ENCODE data around the gene LCNL1.

The LCNL1 gene

DNA sequence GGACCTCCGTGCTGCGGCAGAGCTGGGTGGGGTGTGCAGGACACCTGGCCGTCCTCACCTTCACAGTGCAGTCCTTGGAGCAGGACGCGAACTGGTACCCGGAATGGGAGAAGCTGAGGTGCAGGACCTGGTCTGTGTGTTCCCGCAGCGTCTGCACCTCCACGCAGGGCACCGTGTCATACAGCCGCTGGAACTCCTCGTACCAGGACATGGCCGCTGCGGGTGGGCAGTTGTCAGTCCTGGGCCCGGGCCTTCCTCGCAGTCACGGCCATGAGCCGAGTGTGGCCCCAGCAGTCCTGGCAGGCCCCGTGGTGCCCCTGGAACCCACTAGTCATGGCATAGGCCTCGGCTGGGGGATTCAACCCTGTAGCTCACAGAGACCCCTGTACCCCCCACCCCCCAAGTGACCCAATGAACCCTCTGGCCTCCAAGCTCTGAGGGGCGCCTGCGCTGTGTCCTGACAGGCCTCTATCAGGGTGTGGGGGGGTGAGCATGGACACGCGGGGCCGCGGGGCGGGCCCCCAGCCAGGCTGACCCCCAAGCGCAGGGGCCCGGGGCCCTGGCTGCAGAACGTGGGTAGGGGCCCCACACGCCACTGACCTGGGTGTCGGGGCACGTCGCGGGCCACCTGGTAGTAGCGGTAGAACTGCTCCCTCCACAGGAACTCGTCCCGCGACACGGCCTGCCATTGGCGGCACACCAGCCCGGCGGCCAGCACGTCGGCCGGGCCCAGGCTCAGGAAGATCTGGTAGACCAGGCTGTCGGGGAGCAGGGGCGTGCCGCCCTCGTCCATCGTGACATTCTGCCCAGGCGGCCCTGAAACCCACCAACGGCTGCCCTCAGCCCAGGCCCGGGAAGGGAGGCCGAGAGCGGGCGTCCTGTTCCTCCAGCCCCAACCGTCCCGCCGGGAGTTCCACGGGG lies 39.2 kb upstream of the LCNL1 start:
- H3K18ac ChIP-seq (ENCODE audit: low read depth in 1 of 2, low read length in 2 of 2): peak overlapping the region; percentile 88 to 95
- H3K4ac ChIP-seq (ENCODE audit: low read depth in 1 of 2, low read length in 2 of 2): peak overlapping the region; percentile 67 to 97
- peak overlapping the region; percentile 95 for H4K91ac ChIP-seq (ENCODE audit: low read length)
- peak overlapping the region; percentile 9 for H2BK5ac ChIP-seq (ENCODE audit: low read depth, low read length, poor library complexity, severe bottlenecking)
- peaks cover 41 to 49% of the 10 kb centered on the region in 2 experiments for H3K36me3 ChIP-seq (ENCODE audit: control insufficient read depth in 1 of 2, insufficient read depth in 2 of 2, low read depth in 1 of 2, low read length in 2 of 2)
- peak overlapping the region in 1 of 2 experiments; percentile 70 for H2BK12ac ChIP-seq (ENCODE audit: low read length in 2 of 2)
- no peak overlapping the region for H3K27ac ChIP-seq (ENCODE audit: low read length, poor library complexity, severe bottlenecking)
- no peaks in the 10 kb centered on the region for H3K9me3 ChIP-seq (ENCODE audit: control insufficient read depth, low read length)
- DNase-seq: no peak
- peak overlapping the region; percentile 69 for H3K4me2 ChIP-seq (ENCODE audit: low read length, poor library complexity, severe bottlenecking)
- peak overlapping the region; percentile 53 for H4K8ac ChIP-seq (ENCODE audit: low read length)
- H2AFZ ChIP-seq (ENCODE audit: low read depth, low read length): no peak overlapping the region
- H3K79me1 ChIP-seq (replicated peaks; ENCODE audit: low read length, poor library complexity, severe bottlenecking): peaks cover 25% of the 10 kb centered on the region
- no peaks in the 10 kb centered on the region for H3K27me3 ChIP-seq (ENCODE audit: control insufficient read depth in 1 of 2, insufficient read depth in 1 of 2, low read length in 2 of 2)
- peak overlapping the region in 1 of 2 experiments; percentile 98 for H3K14ac ChIP-seq (ENCODE audit: low read length in 2 of 2)
- H3K4me3 ChIP-seq (ENCODE audit: insufficient read depth in 1 of 2, low read depth in 1 of 2, low read length in 2 of 2): peak overlapping the region; percentile 89 to 90
- peak overlapping the region; percentile 92 for H3K9ac ChIP-seq (ENCODE audit: low read length)
- no peak overlapping the region for H2AK5ac ChIP-seq (ENCODE audit: low read length, severe bottlenecking)
- H3K23ac ChIP-seq (ENCODE audit: low read length in 2 of 2): peak overlapping the region; percentile 79 to 97
- H2BK120ac ChIP-seq (ENCODE audit: low read depth, low read length): peak overlapping the region; percentile 83
- 29% methylated on average over 51 of the region's 61 CpGs for WGBS
- no peak overlapping the region for H2BK15ac ChIP-seq (ENCODE audit: low read depth, poor library complexity, severe bottlenecking)
- peaks cover 30% of the 10 kb centered on the region for H3K4me1 ChIP-seq (ENCODE audit: control insufficient read depth, insufficient read depth, low read depth, low read length)

DNA sequence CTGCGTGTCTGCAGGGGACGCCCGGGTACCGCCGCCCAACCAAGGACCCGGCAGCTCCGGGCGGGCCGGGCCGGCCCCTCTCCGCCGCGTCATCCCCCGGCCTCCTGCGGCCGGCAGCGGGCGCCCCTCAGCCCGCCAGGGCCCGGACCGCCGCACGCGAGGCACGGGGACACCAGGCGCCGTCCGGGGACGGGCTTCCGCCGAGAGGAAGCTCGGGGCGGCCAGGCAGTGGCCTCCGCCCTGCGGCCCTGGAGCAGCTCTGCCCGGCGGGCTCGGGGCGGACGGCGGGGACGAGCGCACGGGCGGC lies 38.6 kb upstream of the LCNL1 start:
- Histone ChIP-seq H2AFZ (ENCODE audit: low read depth, low read length) (peak overlapping the region; percentile 32), H3K4me2 (ENCODE audit: low read length, poor library complexity, severe bottlenecking) (peak overlapping the region; percentile 69), H3K27me3 (ENCODE audit: control insufficient read depth in 1 of 2, insufficient read depth in 1 of 2, low read length in 2 of 2) (no peaks in the 10 kb centered on the region), H2BK12ac (ENCODE audit: low read length in 2 of 2) (no peak overlapping the region), H3K9me3 (ENCODE audit: control insufficient read depth, low read length) (no peaks in the 10 kb centered on the region), H2BK120ac (ENCODE audit: low read depth, low read length) (peak overlapping the region; percentile 83), H3K14ac (ENCODE audit: low read length in 2 of 2) (peak overlapping the region in 1 of 2 experiments; percentile 98), H4K91ac (ENCODE audit: low read length) (peak overlapping the region; percentile 95), H3K79me1 (replicated peaks; ENCODE audit: low read length, poor library complexity, severe bottlenecking) (peaks cover 25% of the 10 kb centered on the region), H4K8ac (ENCODE audit: low read length) (peak overlapping the region; percentile 94), H2BK5ac (ENCODE audit: low read depth, low read length, poor library complexity, severe bottlenecking) (peak overlapping the region; percentile 81), H2AK5ac (ENCODE audit: low read length, severe bottlenecking) (no peak overlapping the region), H3K4me3 (ENCODE audit: insufficient read depth in 1 of 2, low read depth in 1 of 2, low read length in 2 of 2) (peak overlapping the region; percentile 89 to 90), H3K9ac (ENCODE audit: low read length) (peak overlapping the region; percentile 92), H3K18ac (ENCODE audit: low read depth in 1 of 2, low read length in 2 of 2) (peak overlapping the region; percentile 88 to 95), H3K23ac (ENCODE audit: low read length in 2 of 2) (no peak overlapping the region), H3K4ac (ENCODE audit: low read depth in 1 of 2, low read length in 2 of 2) (peak overlapping the region; percentile 67 to 97), H3K36me3 (ENCODE audit: control insufficient read depth in 1 of 2, insufficient read depth in 2 of 2, low read depth in 1 of 2, low read length in 2 of 2) (peaks cover 38 to 48% of the 10 kb centered on the region in 2 experiments), H3K27ac (ENCODE audit: low read length, poor library complexity, severe bottlenecking) (no peak overlapping the region), H2BK15ac (ENCODE audit: low read depth, poor library complexity, severe bottlenecking) (peak overlapping the region; percentile 93), H3K4me1 (ENCODE audit: control insufficient read depth, insufficient read depth, low read depth, low read length) (peaks cover 32% of the 10 kb centered on the region)
- WGBS: 0% methylated on average over 19 of the region's 45 CpGs
- DNase-seq: peak; percentile 72

DNA sequence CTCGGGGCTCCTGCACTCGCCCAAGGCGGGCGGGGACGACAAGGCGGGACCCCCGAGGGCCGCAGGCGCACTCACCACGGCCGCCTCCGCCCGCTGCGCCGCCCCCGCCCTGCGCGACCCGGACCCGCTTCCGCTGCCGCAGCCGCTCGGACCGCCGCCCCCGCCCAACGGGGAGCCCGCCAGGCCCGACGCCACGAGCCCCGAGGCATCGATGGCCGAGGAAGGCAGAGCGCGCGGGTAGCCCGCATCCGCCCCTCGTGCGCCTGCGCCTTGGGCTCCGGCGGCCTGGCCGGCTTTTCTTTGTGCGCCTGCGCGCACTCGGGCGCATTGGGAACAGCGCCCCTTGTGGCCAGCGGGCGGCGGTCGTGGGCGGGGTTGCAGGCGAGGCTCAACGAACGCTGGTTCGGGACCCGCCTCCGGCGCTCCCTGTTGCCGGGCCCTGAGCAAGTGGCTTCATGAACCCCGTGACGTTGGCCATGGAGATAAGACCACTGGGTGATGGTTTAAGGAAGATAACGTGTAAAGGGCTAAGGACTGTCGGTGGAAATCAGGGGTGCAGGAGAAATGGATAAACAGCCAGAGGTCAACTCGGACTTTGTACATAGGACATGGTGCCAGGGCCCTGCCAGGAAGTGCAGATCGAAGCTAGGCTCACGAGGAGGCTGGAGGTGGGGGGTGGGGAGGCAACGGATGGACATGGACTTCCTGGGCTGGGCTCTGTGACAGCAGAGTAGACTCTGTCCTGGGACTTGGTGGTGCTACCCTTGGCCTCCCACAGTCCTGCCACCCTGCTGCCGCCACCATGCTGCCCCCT lies 38.1 kb upstream of the LCNL1 start, which contains the start of the genes C8G and FBXW5:
TSS of gene C8G (plus strand) at position 725 of the 814 bp plus-strand sequence. CDS start at position 803, 78 bp downstream.
TSS of gene FBXW5 (minus strand) at position 220 of the 814 bp plus-strand sequence. CDS start 655 bp downstream, outside the sequence.
- Histone ChIP-seq H2BK5ac (ENCODE audit: low read depth, low read length, poor library complexity, severe bottlenecking) (peak within 1 kb of the TSS; percentile 81), H3K23ac (ENCODE audit: low read length in 2 of 2) (peak within 1 kb of the TSS; percentile 79 to 97), H3K36me3 (ENCODE audit: control insufficient read depth in 1 of 2, insufficient read depth in 2 of 2, low read depth in 1 of 2, low read length in 2 of 2) (peaks cover 32 to 42% of the 10 kb centered on the region in 2 experiments), H2BK15ac (ENCODE audit: low read depth, poor library complexity, severe bottlenecking) (peak within 1 kb of the TSS; percentile 93), H2BK120ac (ENCODE audit: low read depth, low read length) (peak within 1 kb of the TSS; percentile 83), H3K18ac (ENCODE audit: low read depth in 1 of 2, low read length in 2 of 2) (peak within 1 kb of the TSS; percentile 88 to 95), H3K9me3 (ENCODE audit: control insufficient read depth, low read length) (no peaks in the 10 kb centered on the region), H3K27me3 (ENCODE audit: control insufficient read depth in 1 of 2, insufficient read depth in 1 of 2, low read length in 2 of 2) (no peaks in the 10 kb centered on the region), H4K8ac (ENCODE audit: low read length) (peak within 1 kb of the TSS; percentile 94), H3K79me1 (replicated peaks; ENCODE audit: low read length, poor library complexity, severe bottlenecking) (peaks cover 20% of the 10 kb centered on the region), H2AFZ (ENCODE audit: low read depth, low read length) (peak within 1 kb of the TSS; percentile 32), H3K4me2 (ENCODE audit: low read length, poor library complexity, severe bottlenecking) (peak within 1 kb of the TSS; percentile 69), H3K4ac (ENCODE audit: low read depth in 1 of 2, low read length in 2 of 2) (peak within 1 kb of the TSS; percentile 67 to 97), H3K27ac (ENCODE audit: low read length, poor library complexity, severe bottlenecking) (no peak within 1 kb of the TSS), H3K4me3 (ENCODE audit: insufficient read depth in 1 of 2, low read depth in 1 of 2, low read length in 2 of 2) (peak within 1 kb of the TSS; percentile 89 to 90), H3K4me1 (ENCODE audit: control insufficient read depth, insufficient read depth, low read depth, low read length) (peaks cover 37% of the 10 kb centered on the region), H3K14ac (ENCODE audit: low read length in 2 of 2) (peak within 1 kb of the TSS in 1 of 2 experiments; percentile 98), H2BK12ac (ENCODE audit: low read length in 2 of 2) (peak within 1 kb of the TSS in 1 of 2 experiments; percentile 70), H2AK5ac (ENCODE audit: low read length, severe bottlenecking) (no peak within 1 kb of the TSS), H3K9ac (ENCODE audit: low read length) (peak within 1 kb of the TSS; percentile 92), H4K91ac (ENCODE audit: low read length) (peak within 1 kb of the TSS; percentile 95)
- WGBS: 8% methylated on average over 62 of the region's 74 CpGs
- peak; percentile 90 for DNase-seq
